Right atrium auricular region (tissue), 2 donors: ENCODE measurements around the gene PALLD. TPM values are rescaled to one million over a fixed set of nuclear protein-coding genes. Genes with fewer than 3 reads are reported as not detected.

Source experiments
- DNase-seq: peaks from one replicate; pipeline ENCODE4 v3.0.0-alpha.2; 2019; ENCODE audit warnings: low spot score
- H3K27ac ChIP-seq, 2 donors: fragments of 200-600 bp; sonication (generic); 1 replicate in 1 of 2; 2 replicates in 1 of 2; pipeline ENCODE4 v1.5.1; 2016 to 2019
- H3K27me3 ChIP-seq, 2 donors: fragments of 200-600 bp; sonication (generic); one replicate each; pipeline versions ENCODE4 v1.5.1 to v1.6.0; 2017 to 2019
- H3K36me3 ChIP-seq: fragments of 200-600 bp; sonication (generic); one replicate; pipeline ENCODE4 v1.5.1; 2016
- H3K4me1 ChIP-seq, 2 donors: fragments of 200-600 bp; sonication (generic); one replicate each; pipeline versions ENCODE4 v1.5.1 to v1.6.0; 2017 to 2019
- H3K4me3 ChIP-seq, 2 donors: fragments of 200-600 bp; sonication (generic); 1 replicate in 1 of 2; 2 replicates in 1 of 2; pipeline ENCODE4 v1.5.1; 2017 to 2019; ENCODE audit warnings: mild to moderate bottlenecking in 1 of 2, moderate library complexity in 1 of 2
- H3K9me3 ChIP-seq, 2 donors: fragments of 200-600 bp; sonication (generic); one replicate each; pipeline ENCODE4 v1.5.1; 2019
- CTCF ChIP-seq, 2 donors: fragments of 200-600 bp; sonication (generic); IDR thresholded peaks; one replicate each; pipeline ENCODE4 v1.5.1; 2019; ENCODE audit warnings: antibody characterized with exemption in 2 of 2
- total RNA-seq, 2 donors: library from RNA; depleted of rRNA; stranded (reverse); fragments of >200 nt; gene quantifications; one replicate each; pipeline ENCODE4 v1.1.0, GENCODE V29; 2016

PALLD gene
- total RNA-seq, 2 donors from 2014 or later: 764 to 782 TPM

GRCh38 chr4:168881781-168882420 is 385.0 kb downstream of the PALLD start:
- Histone ChIP-seq H3K27me3 (no peaks in the 10 kb centered on the region), H3K27ac (no peak overlapping the region), H3K4me3 (no peak overlapping the region), H3K9me3 (peaks cover 0 to 4% of the 10 kb centered on the region in 2 donors), H3K4me1 (peaks cover 0 to 77% of the 10 kb centered on the region in 2 donors), H3K36me3 (peaks cover 86% of the 10 kb centered on the region)
- no peak for TF ChIP-seq CTCF (IDR thresholded peaks at IDR 0.05)
- DNase-seq: no peak

GRCh38 chr4:168882650-168883233 is 385.9 kb downstream of the PALLD start:
- Histone ChIP-seq H3K4me1 (peaks cover 0 to 78% of the 10 kb centered on the region in 2 donors), H3K36me3 (peaks cover 86% of the 10 kb centered on the region)
- DNase-seq: no peak

GRCh38 chr4:168883513-168883912 is 386.7 kb downstream of the PALLD start:
- Histone ChIP-seq H3K36me3 (peaks cover 82% of the 10 kb centered on the region), H3K27ac (peak overlapping the region in 1 of 2 donors; percentile 8), H3K4me1 (peaks cover 0 to 75% of the 10 kb centered on the region in 2 donors), H3K27me3 (no peaks in the 10 kb centered on the region), H3K9me3 (peaks cover 0 to 4% of the 10 kb centered on the region in 2 donors), H3K4me3 (no peak overlapping the region)
- DNase-seq: no peak
- no peak for TF ChIP-seq CTCF (IDR thresholded peaks at IDR 0.05)

More at GRCh38 chr4:168882650-168883233, 385.9 kb downstream of the PALLD start:
- H3K27me3 ChIP-seq: no peaks in the 10 kb centered on the region
- no peak for TF ChIP-seq CTCF (IDR thresholded peaks at IDR 0.05)
- H3K4me3 ChIP-seq: no peak overlapping the region
- no peak overlapping the region for H3K27ac ChIP-seq
- H3K9me3 ChIP-seq: peaks cover 0 to 4% of the 10 kb centered on the region in 2 donors

GRCh38 chr4:168884251-168885124 is 387.6 kb downstream of the PALLD start:
- no peak for DNase-seq
- no peak overlapping the region for H3K27ac ChIP-seq
- peaks cover 0 to 4% of the 10 kb centered on the region in 2 donors for H3K9me3 ChIP-seq
- no peak overlapping the region for H3K4me3 ChIP-seq
- H3K36me3 ChIP-seq: peaks cover 80% of the 10 kb centered on the region
- TF ChIP-seq CTCF (IDR thresholded peaks at IDR 0.05): no peak
- H3K4me1 ChIP-seq: peaks cover 0 to 65% of the 10 kb centered on the region in 2 donors
- H3K27me3 ChIP-seq: no peaks in the 10 kb centered on the region

GRCh38 chr4:168885400-168885799 is 388.5 kb downstream of the PALLD start:
- Histone ChIP-seq H3K27ac (no peak overlapping the region), H3K9me3 (peaks cover 0 to 4% of the 10 kb centered on the region in 2 donors), H3K4me1 (peaks cover 0 to 57% of the 10 kb centered on the region in 2 donors), H3K27me3 (no peaks in the 10 kb centered on the region), H3K36me3 (peaks cover 80% of the 10 kb centered on the region), H3K4me3 (no peak overlapping the region)
- no peak for DNase-seq
- no peak for TF ChIP-seq CTCF (IDR thresholded peaks at IDR 0.05)
